NB4 (cell line): ENCODE measurements around the gene MUC6.

Source experiments
- MYC ChIP-seq: IDR thresholded peaks from 2 replicates; pipeline ENCODE4 v1.6.1; 2011; ENCODE audit warnings: low read depth, low read length
- POLR2A ChIP-seq: IDR thresholded peaks from 2 replicates; pipeline ENCODE4 v1.6.1; 2011; ENCODE audit warnings: mild to moderate bottlenecking; ENCODE audit not compliant: insufficient read length; ENCODE audit errors: extremely low read depth
- TF ChIP-seq, protein P1 (sequence below): IDR thresholded peaks from one replicate; pipeline ENCODE4 v1.5.1; 2012; ENCODE audit warnings: low read depth, low read length
- TF ChIP-seq, protein P2 (sequence below): IDR thresholded peaks from 2 replicates; pipeline ENCODE4 v1.6.1; 2011; ENCODE audit warnings: low read depth, low read length

DNA sequence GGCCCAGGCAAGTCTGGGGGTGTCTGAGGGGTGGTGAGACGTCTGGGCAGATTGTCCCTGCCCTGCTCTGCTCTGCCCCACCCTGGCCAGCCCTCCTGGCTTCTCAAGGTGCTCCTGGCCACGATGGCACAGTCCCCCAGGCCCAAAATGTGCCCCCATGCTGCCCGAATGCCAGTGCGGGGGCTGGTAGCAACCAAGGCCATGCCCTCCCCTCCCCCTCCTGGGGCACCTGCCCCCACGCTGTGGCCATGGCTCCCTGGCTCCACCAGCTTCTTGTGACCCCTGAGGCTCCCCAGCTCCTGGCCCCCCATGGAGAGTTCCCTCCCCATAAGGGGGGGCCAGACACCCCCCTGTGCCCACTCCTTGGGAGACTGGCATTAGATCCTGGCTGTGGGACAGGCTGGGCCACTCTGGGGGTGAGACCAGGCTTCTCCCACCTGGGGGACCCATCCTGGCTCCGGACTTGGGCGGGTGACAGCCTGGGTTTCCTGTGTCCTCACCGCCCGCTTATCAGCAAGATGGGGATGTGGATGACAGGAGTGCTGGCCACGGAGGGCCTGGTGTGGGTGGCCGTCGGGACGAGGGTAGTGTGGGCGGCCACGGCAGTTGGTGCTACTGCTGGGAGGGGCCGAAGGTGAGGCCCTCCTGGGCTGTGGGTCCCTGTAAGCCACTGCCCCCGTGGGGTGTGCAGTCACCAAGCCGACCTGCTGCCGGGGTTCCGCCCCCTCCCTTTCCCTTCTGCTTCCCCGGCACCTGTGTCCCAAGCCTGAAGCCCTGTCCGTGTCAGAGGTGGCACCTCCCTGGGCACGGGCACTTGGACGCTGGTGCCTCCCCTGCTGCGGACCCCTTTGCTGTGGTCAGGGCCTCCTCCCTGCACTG is 15.9 kb upstream of the MUC6 start:
- TF ChIP-seq, protein P1, sequence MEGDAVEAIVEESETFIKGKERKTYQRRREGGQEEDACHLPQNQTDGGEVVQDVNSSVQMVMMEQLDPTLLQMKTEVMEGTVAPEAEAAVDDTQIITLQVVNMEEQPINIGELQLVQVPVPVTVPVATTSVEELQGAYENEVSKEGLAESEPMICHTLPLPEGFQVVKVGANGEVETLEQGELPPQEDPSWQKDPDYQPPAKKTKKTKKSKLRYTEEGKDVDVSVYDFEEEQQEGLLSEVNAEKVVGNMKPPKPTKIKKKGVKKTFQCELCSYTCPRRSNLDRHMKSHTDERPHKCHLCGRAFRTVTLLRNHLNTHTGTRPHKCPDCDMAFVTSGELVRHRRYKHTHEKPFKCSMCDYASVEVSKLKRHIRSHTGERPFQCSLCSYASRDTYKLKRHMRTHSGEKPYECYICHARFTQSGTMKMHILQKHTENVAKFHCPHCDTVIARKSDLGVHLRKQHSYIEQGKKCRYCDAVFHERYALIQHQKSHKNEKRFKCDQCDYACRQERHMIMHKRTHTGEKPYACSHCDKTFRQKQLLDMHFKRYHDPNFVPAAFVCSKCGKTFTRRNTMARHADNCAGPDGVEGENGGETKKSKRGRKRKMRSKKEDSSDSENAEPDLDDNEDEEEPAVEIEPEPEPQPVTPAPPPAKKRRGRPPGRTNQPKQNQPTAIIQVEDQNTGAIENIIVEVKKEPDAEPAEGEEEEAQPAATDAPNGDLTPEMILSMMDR, result no peak
- no peak for TF ChIP-seq MYC
- TF ChIP-seq POLR2A, result no peak
- TF ChIP-seq, protein P2, sequence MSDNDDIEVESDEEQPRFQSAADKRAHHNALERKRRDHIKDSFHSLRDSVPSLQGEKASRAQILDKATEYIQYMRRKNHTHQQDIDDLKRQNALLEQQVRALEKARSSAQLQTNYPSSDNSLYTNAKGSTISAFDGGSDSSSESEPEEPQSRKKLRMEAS, result no peak
